ENCODE results near the gene RNF112.

RNF112 gene

GRCh38 chr17:19386974-19387920, 23.8 kb upstream of the RNF112 start, which contains the start of gene MFAP4:
Gene MFAP4, minus strand, starts transcription at chr17:19387190. Its CDS starts 35 bp downstream, at chr17:19387155.
- DNase-seq (ENCODE audit: extremely low spot score) = no peak
- POLR2A ChIA-PET = interaction anchor here (0.5 to 0.6 kb wide), 2 partner anchors 12 to 115 kb away, joined by 3 to 4 read pairs; no protein-coding TSS in a partner anchor
- CTCF ChIA-PET = interaction anchor here (1.3 kb wide), 1 partner anchor 24 kb away, joined by 4 read pairs; the partner anchor contains the start of gene B9D1
- no peak for TF ChIP-seq CTCF (IDR thresholded peaks at IDR 0.05; ENCODE audit: control extremely low read depth, extremely low read depth, low read depth, missing control alignments)

- POLR2A ChIA-PET = no interaction called here
- CTCF ChIA-PET = interaction anchor here (0.8 to 3.4 kb wide), 3 partner anchors 9 to 25 kb away, joined by 3 to 18 read pairs (median 4); partner anchors contain the start of genes B9D1 and MAPK7
- TF ChIP-seq CTCF (IDR thresholded peaks at IDR 0.05; ENCODE audit: control extremely low read depth, extremely low read depth, low read depth, missing control alignments) = no peak
- no peak for DNase-seq (ENCODE audit: extremely low spot score)
These were observed 23.0 kb upstream of the RNF112 start for GRCh38 chr17:19387921-19388521.

- CTCF ChIA-PET = interaction anchor here (0.8 to 3.4 kb wide), 4 partner anchors 8 to 58 kb away, joined by 3 to 18 read pairs (median 5); partner anchors contain the start of genes B9D1 and MAPK7
- POLR2A ChIA-PET = no interaction called here
These were observed 21.9 kb upstream of the RNF112 start for GRCh38 chr17:19388791-19389785.

GRCh38 chr17:19390951-19391350, 20.1 kb upstream of the RNF112 start:
- no peak for DNase-seq (ENCODE audit: extremely low spot score)
- ChIA-PET CTCF (interaction anchor here (1.0 to 3.4 kb wide), 3 partner anchors 10 to 56 kb away, joined by 3 to 18 read pairs (median 6); partner anchors contain the start of gene B9D1), POLR2A (no interaction called here)
- no peak for TF ChIP-seq CTCF (IDR thresholded peaks at IDR 0.05; ENCODE audit: control extremely low read depth, extremely low read depth, low read depth, missing control alignments)

More at GRCh38 chr17:19388791-19389785, 21.9 kb upstream of the RNF112 start:
- no peak for DNase-seq (ENCODE audit: extremely low spot score)
- no peak for TF ChIP-seq CTCF (IDR thresholded peaks at IDR 0.05; ENCODE audit: control extremely low read depth, extremely low read depth, low read depth, missing control alignments)

- ChIA-PET POLR2A (no interaction called here), CTCF (interaction anchor here (3.0 to 3.4 kb wide), 2 partner anchors 28 to 29 kb away, joined by 13 to 18 read pairs; partner anchors contain the start of gene B9D1)
- no peak for TF ChIP-seq CTCF (IDR thresholded peaks at IDR 0.05; ENCODE audit: control extremely low read depth, extremely low read depth, low read depth, missing control alignments)
- DNase-seq (ENCODE audit: extremely low spot score) = no peak
These were observed 19.6 kb upstream of the RNF112 start for GRCh38 chr17:19391432-19391831.
